Nucleus accumbens (tissue), 56 donors: ENCODE measurements around the gene LIN28B.

ENCODE experiments used
- DNase-seq, 56 donors: peaks; one replicate each; lab custom pipeline; 2025; lab: John Stamatoyannopoulos, UW

The LIN28B gene

GRCh38 chr6:105107207-105107606 is 150.3 kb downstream of the LIN28B start:
- DNase-seq, result no peak

DNA sequence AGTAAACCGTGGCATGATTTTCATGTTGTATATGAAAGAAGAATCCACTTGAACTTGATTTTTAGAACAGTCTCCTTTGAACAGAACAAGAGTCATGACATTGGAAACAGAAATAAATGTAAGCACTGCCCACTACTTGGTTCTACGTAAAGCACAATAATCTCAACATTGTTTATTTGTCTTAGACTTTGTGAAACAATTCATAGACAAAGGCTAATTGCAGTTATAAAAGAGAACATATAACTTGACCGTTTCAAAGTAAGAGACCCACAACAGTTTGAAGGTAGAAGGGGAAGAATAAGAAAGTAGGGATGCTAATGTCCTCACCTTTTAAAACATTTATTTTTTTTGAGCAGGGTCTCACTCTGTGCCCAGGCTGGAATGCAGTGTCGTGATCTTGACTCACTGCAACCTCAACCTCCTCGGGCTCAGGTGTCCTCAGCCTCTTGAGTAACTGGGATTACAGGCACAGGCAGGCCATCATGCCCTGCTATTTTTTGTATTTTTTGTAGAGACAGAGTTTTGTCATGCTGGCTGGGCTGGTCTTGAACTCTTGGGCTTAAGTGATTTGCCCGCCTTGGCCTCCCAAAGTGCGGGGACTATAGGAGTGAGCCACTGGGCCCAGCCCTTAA is 151.8 kb downstream of the LIN28B start:
- DNase-seq, result no peak

- no peak for DNase-seq
These were observed 153.3 kb downstream of the LIN28B start for GRCh38 chr6:105109955-105110895.

DNA sequence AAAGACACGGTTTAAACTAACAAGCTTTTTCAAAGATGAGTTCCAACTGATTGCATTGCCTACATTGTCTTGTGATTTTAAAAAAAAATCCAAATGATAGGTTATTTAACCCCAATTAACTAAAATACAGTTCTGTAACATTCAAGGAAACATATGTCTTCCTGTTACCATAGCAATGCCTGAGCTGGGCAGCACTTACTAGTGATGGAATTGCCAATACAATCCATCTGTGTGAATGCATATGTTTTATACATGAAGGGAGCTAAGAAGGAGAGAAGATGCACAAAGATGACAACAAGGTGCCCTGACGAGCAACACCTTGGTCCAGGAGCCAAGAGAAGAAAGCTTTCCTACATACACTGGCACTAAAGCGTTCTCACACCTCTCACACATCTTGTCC is 154.2 kb downstream of the LIN28B start:
- DNase-seq, result no peak

GRCh38 chr6:105111871-105112270 is 155.0 kb downstream of the LIN28B start:
- DNase-seq, result no peak

- no peak for DNase-seq
These were observed 155.7 kb downstream of the LIN28B start for GRCh38 chr6:105112577-105112976.

DNA sequence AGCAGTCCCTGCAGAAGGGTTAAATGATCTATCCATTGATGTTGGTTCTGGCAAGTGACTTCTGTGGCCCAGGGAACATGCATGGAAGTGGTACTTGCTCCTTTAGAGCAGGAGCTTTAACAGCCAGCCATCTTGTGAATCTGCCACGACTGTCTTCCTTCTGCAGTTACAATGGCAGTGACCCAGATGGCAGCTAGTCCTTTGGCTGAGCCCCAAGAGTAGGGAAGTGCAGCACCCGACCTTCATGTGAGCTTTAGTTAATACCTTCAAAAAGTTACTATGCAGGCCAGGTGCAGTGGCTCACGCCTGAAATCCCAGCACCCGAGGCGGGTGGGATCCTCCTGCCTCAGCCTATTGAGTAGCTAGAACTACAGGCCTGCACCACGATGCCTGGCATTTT is 156.5 kb downstream of the LIN28B start:
- no peak for DNase-seq

DNA sequence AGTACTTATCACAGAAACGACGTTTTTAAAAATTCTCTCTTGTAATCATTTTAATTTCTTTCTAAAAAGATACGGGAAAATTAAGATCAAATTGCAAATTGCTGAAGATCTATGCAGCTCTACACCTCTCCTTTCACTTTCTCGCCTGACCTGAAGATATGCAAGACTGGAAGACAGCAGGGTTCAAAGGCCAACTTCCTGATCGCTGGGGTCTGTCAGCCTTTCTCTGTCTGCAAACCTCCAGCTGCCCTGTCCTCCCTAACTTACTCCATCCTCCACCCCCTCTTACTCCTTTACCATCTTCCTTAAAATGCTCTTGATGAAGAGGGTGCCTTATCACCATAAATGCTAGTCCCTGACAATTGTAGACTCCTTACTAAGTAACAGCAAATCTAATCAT is 159.2 kb downstream of the LIN28B start:
- no peak for DNase-seq

GRCh38 chr6:105120570-105120969 is 163.7 kb downstream of the LIN28B start:
- no peak for DNase-seq

DNA sequence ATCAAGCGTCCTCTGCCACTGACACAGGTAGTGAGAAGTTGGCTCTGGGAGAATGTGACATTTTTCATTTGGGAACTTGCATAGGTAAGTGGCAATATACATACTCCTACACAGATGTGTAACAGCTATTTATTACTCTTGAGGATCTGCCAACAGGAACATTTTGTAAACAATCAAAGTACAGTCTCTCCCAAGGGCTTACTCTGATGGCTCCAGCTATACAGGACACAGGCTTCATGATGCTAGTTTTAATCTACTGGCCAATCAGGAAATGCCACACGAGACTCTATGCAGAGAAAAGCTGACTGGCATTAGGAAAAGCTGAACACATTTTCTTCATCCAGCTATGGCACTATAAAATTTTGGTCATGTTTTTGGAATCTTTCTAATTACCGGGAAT is 165.1 kb downstream of the LIN28B start:
- no peak for DNase-seq

DNA sequence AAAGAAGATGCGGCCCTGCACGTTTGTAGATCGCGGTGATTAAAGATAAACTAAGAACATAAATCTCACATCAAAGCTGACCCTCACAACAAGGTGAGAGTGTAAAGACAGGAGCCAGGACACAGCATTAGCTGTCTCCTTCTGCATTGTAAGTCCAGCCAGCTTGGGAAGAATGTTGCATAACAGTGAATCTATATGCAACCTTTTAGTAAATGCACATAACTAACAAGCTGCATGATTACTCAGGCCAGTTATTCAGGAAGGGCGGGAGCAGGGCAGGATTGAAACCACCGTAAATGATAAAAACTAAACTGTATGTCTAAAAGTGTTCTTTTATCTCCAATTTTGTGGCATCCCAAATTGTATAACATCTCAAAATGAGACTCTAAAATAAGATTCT is 165.8 kb downstream of the LIN28B start:
- DNase-seq, result no peak
